HG03460 (cell line): Measurements from ENCODE around the gene EXOC5.
"Not testable (repeated sequence)": the region's sequence is repeated elsewhere in the genome, so short reads cannot be mapped to it uniquely, and the experiment has no call there.

Experiments used
- ATAC-seq: cut with Tn5 transposase; IDR thresholded peaks from one replicate; pipeline ENCODE4 v1.9.1; 2021; ENCODE audit not compliant: unreplicated experiment

Gene EXOC5

GRCh38 chr14:57259672-57260071, 9.0 kb downstream of the EXOC5 start:
- no peak for ATAC-seq

GRCh38 chr14:57258221-57258620, 10.5 kb downstream of the EXOC5 start:
- ATAC-seq, result not testable (repeated sequence)

- no peak for ATAC-seq
Measured at GRCh38 chr14:57254884-57255283, 13.8 kb downstream of the EXOC5 start.

GRCh38 chr14:57246933-57247657, 21.6 kb downstream of the EXOC5 start:
- no peak for ATAC-seq

- no peak for ATAC-seq
Measured at GRCh38 chr14:57245941-57246340, 22.8 kb downstream of the EXOC5 start.

GRCh38 chr14:57244106-57244505, 24.6 kb downstream of the EXOC5 start:
- no peak for ATAC-seq

- ATAC-seq, result no peak
Measured at GRCh38 chr14:57243320-57243719, 25.4 kb downstream of the EXOC5 start.

GRCh38 chr14:57240115-57240514, 28.6 kb downstream of the EXOC5 start:
- not testable (repeated sequence) for ATAC-seq

GRCh38 chr14:57232006-57232405, 36.7 kb downstream of the EXOC5 start:
- ATAC-seq, result no peak

GRCh38 chr14:57228320-57228719, 40.4 kb downstream of the EXOC5 start:
- ATAC-seq, result not testable (repeated sequence)

- ATAC-seq, result no peak
Measured at GRCh38 chr14:57227083-57227482, 41.6 kb downstream of the EXOC5 start.

- no peak for ATAC-seq
Measured at GRCh38 chr14:57221931-57222330, 46.8 kb downstream of the EXOC5 start.

- ATAC-seq, result no peak
Measured at GRCh38 chr14:57212919-57213318, 55.8 kb downstream of the EXOC5 start.

GRCh38 chr14:57209561-57209960, 59.1 kb downstream of the EXOC5 start:
- no peak for ATAC-seq

GRCh38 chr14:57205938-57206337, 62.8 kb downstream of the EXOC5 start:
- no peak for ATAC-seq

GRCh38 chr14:57202672-57203071, 66.0 kb downstream of the EXOC5 start:
- ATAC-seq, result not testable (repeated sequence)

- no peak for ATAC-seq
Measured at GRCh38 chr14:57199921-57200320, 68.8 kb downstream of the EXOC5 start.

GRCh38 chr14:57189070-57189469, 79.6 kb downstream of the EXOC5 start:
- no peak for ATAC-seq

GRCh38 chr14:57182760-57183503, 85.8 kb downstream of the EXOC5 start:
- no peak for ATAC-seq

- ATAC-seq, result no peak
Measured at GRCh38 chr14:57179273-57179672, 89.4 kb downstream of the EXOC5 start.

GRCh38 chr14:57174466-57174865, 94.2 kb downstream of the EXOC5 start:
- no peak for ATAC-seq

- no peak for ATAC-seq
Measured at GRCh38 chr14:57171903-57172302, 96.8 kb downstream of the EXOC5 start.
